Activated CD8-positive, alpha-beta T cell treated with anti-CD3 and anti-CD28 coated beads, Interleukin-2, amount 10 ng/mL, durations not matched to agents 7 days and 5 days (primary cell): ENCODE results near the gene ABO. TPM values are rescaled to one million over a fixed set of nuclear protein-coding genes. Genes with fewer than 3 reads are reported as not detected.
"Not testable (repeated sequence)": the region's sequence is repeated elsewhere in the genome, so short reads cannot be mapped to it uniquely, and the experiment has no call there.

Experiments
- ATAC-seq: fragments of 150-1000 bp; cut with Tn5 transposase; one replicate; pipeline ENCODE4 v1.10.0; 2021; ENCODE audit warnings: moderate library complexity
- CTCF ChIA-PET: fragments of 350-600 bp; sonication (Branson Sonifier 250); formaldehyde crosslinking; loops from one replicate; lab custom pipeline; 2021; ENCODE audit warnings: antibody characterized with exemption; lab: Charles Lee
- POLR2A ChIA-PET: fragments of 350-600 bp; sonication (Branson Sonifier 250); formaldehyde crosslinking; loops from one replicate; lab custom pipeline; 2021; ENCODE audit warnings: antibody characterized with exemption; lab: Charles Lee
- DNase-seq: peaks from one replicate; pipeline ENCODE4 v3.0.0-alpha.2; 2020
- H3K27ac Mint-ChIP-seq: one replicate; pipeline ENCODE4 v1.8.0; 2021; ENCODE audit warnings: mild to moderate bottlenecking, mixed read lengths
- H3K27me3 Mint-ChIP-seq: one replicate; pipeline ENCODE4 v1.8.0; 2021; ENCODE audit warnings: low read depth, mixed read lengths
- H3K36me3 Mint-ChIP-seq: one replicate; pipeline ENCODE4 v1.8.0; 2021; ENCODE audit warnings: low read depth, mixed read lengths
- H3K4me1 Mint-ChIP-seq: one replicate; pipeline ENCODE4 v1.8.0; 2021; ENCODE audit warnings: low read depth, mixed read lengths
- H3K4me3 Mint-ChIP-seq: one replicate; pipeline ENCODE4 v1.8.0; 2021; ENCODE audit warnings: mild to moderate bottlenecking, mixed read lengths
- H3K9me3 Mint-ChIP-seq: one replicate; pipeline ENCODE4 v1.8.0; 2022; ENCODE audit warnings: mixed read lengths; ENCODE audit not compliant: insufficient read depth
- total RNA-seq, 2 experiments: library from RNA; stranded (reverse); gene quantifications; one replicate each; pipeline ENCODE4 v1.2.3, GENCODE V29; 2021

Gene ABO
- total RNA-seq, 2 experiments from 2014 or later, result not detected

DNA sequence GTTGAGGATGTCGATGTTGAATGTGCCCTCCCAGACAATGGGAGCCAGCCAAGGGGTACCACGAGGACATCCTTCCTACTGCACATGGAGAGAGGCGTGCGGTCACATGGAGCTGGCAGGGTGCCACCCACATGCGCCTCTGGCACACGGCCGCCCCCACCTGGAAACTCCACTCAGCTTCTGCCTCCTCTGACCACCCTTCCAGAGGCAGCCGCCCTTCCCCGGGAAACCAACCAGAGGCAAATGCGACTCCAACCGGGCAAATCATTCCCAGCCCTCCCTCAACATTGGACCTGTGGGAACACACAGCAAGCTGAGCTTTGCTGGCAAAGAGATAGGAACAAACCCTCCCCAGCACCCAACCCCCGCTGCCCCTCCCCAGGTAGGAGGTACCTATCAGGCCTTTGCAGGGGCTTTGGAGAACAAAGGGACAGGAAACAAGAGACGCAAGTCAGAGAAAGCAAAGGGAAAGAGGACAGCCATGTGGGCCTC is 17.5 kb downstream of the ABO start:
- Mint-ChIP-seq H3K36me3 (no peaks in the 10 kb centered on the region), H3K4me3 (no peak overlapping the region), H3K27me3 (peaks cover 4% of the 10 kb centered on the region), H3K27ac (no peak overlapping the region), H3K9me3 (no peaks in the 10 kb centered on the region), H3K4me1 (no peaks in the 10 kb centered on the region)
- ChIA-PET CTCF (no interaction called here), POLR2A (no interaction called here)
- no peak for DNase-seq
- no peak for ATAC-seq

DNA sequence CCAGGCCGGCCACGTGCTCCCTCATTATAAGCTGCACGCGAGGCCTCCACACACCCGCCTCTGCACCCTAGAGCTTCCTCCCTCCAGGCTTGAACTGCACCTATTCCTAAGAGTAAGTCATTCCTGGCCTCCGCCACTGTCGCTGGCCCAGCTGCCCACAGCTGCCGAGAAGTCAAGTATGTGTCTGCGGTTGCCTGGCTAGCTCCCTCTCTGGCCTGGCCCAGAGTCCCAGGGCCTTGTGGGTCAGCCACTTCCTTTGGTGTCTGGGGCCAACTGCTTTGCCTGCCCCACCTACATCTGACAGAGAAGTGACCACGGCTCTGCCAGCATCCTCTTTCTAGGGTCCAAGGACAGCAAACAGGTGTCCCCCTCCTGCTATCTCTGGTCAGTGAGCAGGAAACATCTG is 18.3 kb downstream of the ABO start:
- no peaks in the 10 kb centered on the region for H3K9me3 Mint-ChIP-seq
- no peaks in the 10 kb centered on the region for H3K36me3 Mint-ChIP-seq
- CTCF ChIA-PET, result no interaction called here
- H3K4me3 Mint-ChIP-seq, result no peak overlapping the region
- peaks cover 4% of the 10 kb centered on the region for H3K27me3 Mint-ChIP-seq
- no peak for DNase-seq
- POLR2A ChIA-PET, result no interaction called here
- no peak overlapping the region for H3K27ac Mint-ChIP-seq
- no peak for ATAC-seq
- H3K4me1 Mint-ChIP-seq, result no peaks in the 10 kb centered on the region

DNA sequence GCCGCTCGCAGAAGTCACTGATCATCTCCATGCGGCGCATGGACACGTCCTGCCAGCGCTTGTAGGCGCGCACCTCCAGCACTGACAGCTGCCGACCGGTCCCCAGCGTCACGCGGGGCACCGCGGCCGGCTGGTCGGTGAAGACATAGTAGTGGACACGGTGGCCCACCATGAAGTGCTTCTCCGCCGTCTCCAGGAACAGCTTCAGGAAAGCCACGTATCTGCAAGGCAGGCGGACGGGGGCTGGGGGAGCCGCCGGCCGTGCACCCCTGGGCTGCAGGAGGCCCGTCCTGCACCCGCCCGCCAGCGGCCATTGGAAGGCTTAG is 18.9 kb downstream of the ABO start:
- no peak overlapping the region for H3K4me3 Mint-ChIP-seq
- no peak overlapping the region for H3K27ac Mint-ChIP-seq
- POLR2A ChIA-PET, result no interaction called here
- no peaks in the 10 kb centered on the region for H3K36me3 Mint-ChIP-seq
- DNase-seq, result no peak
- H3K4me1 Mint-ChIP-seq, result no peaks in the 10 kb centered on the region
- ATAC-seq, result no peak
- CTCF ChIA-PET, result no interaction called here
- no peaks in the 10 kb centered on the region for H3K9me3 Mint-ChIP-seq
- H3K27me3 Mint-ChIP-seq, result peaks cover 4% of the 10 kb centered on the region

DNA sequence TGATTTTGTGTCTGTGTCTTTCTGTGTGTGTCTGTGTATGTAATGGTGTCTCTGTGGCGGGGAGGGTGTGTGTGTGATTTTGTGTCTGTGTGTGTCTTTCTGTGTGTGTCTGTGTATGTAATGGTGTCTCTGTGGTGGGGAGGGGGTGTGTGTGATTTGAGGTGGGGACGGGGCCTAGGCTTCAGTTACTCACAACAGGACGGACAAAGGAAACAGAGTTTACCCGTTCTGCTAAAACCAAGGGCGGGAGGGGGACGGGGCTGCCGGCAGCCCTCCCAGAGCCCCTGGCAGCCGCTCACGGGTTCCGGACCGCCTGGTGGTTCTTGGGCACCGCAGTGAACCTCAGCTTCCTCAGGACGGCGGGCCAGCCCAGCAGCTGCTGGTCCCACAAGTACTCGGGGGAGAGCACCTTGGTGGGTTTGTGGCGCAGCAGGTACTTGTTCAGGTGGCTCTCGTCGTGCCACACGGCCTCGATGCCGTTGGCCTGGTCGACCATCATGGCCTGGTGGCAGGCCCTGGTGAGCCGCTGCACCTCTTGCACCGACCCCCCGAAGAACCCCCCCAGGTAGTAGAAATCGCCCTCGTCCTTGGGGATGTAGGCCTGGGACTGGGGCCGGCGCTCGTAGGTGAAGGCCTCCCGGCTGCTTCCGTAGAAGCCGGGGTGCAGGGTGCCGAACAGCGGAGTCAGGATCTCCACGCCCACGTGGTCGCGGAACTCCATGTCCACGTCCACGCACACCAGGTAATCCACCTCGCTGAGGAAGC is 19.4 kb downstream of the ABO start:
- Mint-ChIP-seq H3K27ac (no peak overlapping the region), H3K36me3 (no peaks in the 10 kb centered on the region), H3K4me1 (no peaks in the 10 kb centered on the region), H3K27me3 (peaks cover 5% of the 10 kb centered on the region), H3K9me3 (no peaks in the 10 kb centered on the region), H3K4me3 (no peak overlapping the region)
- ChIA-PET POLR2A (no interaction called here), CTCF (no interaction called here)
- ATAC-seq, result no peak
- DNase-seq, result no peak

DNA sequence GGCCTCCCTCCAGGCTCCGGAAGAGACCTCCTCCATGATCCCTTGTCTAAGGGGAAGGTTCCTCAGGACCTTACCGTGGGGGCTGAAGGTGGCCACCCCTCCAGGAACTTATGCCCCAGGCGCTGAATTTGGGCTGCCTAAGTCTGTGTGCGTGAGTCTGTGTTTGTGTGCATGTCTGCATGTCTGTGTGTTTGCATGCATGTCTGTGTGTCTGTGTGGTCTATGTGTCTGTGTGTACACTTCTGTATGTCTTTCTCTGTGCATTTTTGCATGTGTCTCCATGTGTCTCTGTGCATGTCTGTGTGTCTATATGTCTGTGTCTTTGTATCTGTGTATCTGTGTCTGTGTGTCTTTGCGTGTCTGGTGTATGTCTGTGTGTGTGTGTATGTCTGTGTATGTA is 20.5 kb downstream of the ABO start:
- Mint-ChIP-seq H3K9me3 (no peaks in the 10 kb centered on the region), H3K36me3 (no peaks in the 10 kb centered on the region), H3K27me3 (peaks cover 12% of the 10 kb centered on the region), H3K4me3 (no peak overlapping the region), H3K4me1 (no peaks in the 10 kb centered on the region), H3K27ac (no peak overlapping the region)
- ChIA-PET CTCF (no interaction called here), POLR2A (no interaction called here)
- DNase-seq, result no peak
- ATAC-seq, result no peak

DNA sequence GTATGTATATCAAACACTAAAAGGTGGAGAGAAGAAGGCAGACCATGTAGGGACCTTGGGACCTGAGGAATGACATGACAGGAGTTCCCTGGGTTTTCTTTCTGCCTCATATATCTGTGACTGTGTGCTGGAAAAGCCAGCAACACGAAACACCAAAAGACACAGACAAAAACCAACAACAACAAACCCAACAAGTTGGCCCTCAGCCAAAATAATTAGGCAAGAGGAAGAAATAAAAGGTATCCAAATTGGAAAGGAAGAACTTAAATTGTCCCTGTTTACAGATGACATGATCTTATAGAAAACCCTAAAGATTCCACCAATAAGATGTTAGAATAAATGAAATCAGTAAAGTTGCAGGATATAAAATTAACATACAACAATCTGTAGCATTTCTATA is 21.7 kb downstream of the ABO start:
- ATAC-seq (no peak), DNase-seq (no peak)
- Mint-ChIP-seq H3K9me3 (no peaks in the 10 kb centered on the region), H3K27me3 (peaks cover 12% of the 10 kb centered on the region), H3K4me1 (no peaks in the 10 kb centered on the region), H3K27ac (no peak overlapping the region), H3K36me3 (no peaks in the 10 kb centered on the region), H3K4me3 (no peak overlapping the region)
- CTCF ChIA-PET, result interaction anchor here (1.7 kb wide), 1 partner anchor 14 kb away, joined by 8 read pairs; no protein-coding TSS in a partner anchor
- POLR2A ChIA-PET, result no interaction called here

DNA sequence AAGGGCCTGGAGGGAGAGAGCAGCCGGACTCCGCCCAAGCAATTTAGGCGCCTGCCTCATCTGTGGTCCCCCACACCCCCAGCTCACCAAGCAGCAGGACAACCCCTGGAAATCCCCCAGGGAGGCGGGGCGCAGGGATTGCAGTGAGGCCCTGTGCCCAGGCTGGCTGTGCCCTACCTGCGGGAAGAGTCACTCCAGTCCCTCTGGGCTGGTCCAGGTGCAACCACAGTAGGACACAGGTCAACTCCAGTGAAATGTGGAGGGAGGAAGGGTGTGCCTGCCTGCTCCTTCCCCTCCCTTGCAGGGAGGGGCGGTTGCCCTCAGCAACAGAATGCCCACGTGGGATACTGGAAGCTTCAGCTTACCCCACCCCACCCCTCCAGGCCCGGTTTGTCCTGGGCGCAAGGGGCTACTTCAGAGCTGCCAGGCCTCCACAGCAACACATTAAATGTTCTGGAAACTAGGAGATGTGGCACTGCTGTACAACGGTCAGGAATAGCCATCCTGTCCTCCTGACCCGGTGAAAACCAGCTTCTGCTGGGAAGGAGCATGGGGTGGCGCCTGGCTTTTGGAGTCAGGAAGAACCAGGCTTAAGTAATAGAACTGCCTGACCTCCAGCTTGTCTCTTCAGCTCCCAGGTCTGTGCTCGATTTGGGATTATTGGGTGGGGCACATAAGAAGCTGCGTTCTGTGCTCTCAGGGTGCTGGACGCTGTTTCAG is 22.5 kb downstream of the ABO start:
- no peak for DNase-seq
- H3K4me3 Mint-ChIP-seq, result no peak overlapping the region
- no peaks in the 10 kb centered on the region for H3K36me3 Mint-ChIP-seq
- H3K4me1 Mint-ChIP-seq, result no peaks in the 10 kb centered on the region
- H3K27me3 Mint-ChIP-seq, result peaks cover 12% of the 10 kb centered on the region
- ATAC-seq, result no peak
- no peak overlapping the region for H3K27ac Mint-ChIP-seq
- POLR2A ChIA-PET, result no interaction called here
- no peaks in the 10 kb centered on the region for H3K9me3 Mint-ChIP-seq
- CTCF ChIA-PET, result interaction anchor here (1.7 kb wide), 1 partner anchor 13 kb away, joined by 8 read pairs; no protein-coding TSS in a partner anchor

DNA sequence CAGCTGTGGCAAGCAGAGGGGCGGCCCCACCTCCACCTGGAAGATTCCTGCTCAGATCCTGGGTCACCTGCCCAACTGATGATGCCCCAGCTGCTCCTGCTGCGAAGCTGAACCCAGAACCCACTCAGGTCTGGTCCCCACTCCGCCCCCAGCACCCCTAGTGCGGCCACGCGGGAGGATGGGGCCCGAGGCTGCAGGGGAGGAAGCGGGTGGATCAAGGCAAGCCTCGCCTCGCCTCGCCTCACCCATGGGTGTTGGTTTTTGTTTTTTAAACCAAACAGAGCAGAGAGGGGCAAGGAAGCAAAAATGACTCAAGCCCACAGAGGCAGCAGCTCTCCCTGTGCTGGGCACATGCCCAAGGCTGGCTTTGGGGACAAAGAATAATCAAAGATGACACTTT is 23.2 kb downstream of the ABO start:
- DNase-seq (no peak), ATAC-seq (no peak)
- Mint-ChIP-seq H3K4me3 (no peak overlapping the region), H3K27ac (no peak overlapping the region), H3K36me3 (no peaks in the 10 kb centered on the region), H3K27me3 (peaks cover 12% of the 10 kb centered on the region), H3K9me3 (no peaks in the 10 kb centered on the region), H3K4me1 (no peaks in the 10 kb centered on the region)
- ChIA-PET POLR2A (no interaction called here), CTCF (no interaction called here)

DNA sequence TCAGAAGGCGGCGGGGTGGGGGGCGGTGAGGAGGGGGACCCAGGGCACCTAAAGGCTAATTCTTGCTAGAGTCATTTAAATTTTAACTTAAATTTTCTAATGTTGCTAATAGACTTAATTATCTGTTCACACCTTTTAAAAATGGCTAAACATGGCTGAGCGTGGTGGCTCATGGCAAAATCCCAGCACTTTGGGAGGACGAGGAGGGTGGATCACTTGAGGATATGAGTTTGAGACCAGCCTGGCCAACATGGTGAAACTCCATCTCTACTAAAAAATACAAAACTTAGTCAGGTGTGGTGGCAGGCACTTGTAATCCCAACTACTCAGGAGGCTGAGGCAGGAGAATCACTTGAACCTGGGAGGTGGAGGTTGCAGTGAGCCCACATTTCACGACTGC is 23.8 kb downstream of the ABO start:
- H3K4me3 Mint-ChIP-seq, H3K9me3 Mint-ChIP-seq, H3K36me3 Mint-ChIP-seq, H3K4me1 Mint-ChIP-seq, CTCF ChIA-PET, ATAC-seq, DNase-seq, H3K27ac Mint-ChIP-seq, POLR2A ChIA-PET: not testable (repeated sequence)
- H3K27me3 Mint-ChIP-seq, result peaks cover 12% of the 10 kb centered on the region

DNA sequence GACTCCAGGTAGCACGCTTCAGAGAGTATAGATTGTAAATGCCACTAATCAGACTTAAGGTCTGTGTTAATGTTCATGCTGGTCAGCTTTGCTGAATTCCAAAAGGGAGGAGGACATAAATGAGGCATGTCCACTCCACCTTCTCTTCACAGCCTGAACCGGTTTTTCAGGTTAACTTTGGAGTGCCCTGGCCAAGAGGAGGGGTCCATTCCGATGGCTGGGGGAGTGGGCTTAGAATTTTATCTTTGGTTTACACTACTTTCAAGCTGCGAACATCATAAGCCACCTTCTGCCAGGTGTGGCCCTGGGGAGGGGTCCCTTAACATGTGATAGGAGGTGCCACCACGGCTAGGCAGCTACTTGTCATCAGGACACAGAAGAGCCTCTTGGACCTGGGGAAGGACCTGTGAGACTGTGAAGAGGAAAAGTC is 24.2 kb downstream of the ABO start:
- ChIA-PET CTCF (no interaction called here), POLR2A (no interaction called here)
- DNase-seq (no peak), ATAC-seq (no peak)
- H3K36me3 Mint-ChIP-seq, result no peaks in the 10 kb centered on the region
- no peak overlapping the region for H3K4me3 Mint-ChIP-seq
- peaks cover 12% of the 10 kb centered on the region for H3K27me3 Mint-ChIP-seq
- no peak overlapping the region for H3K27ac Mint-ChIP-seq
- no peaks in the 10 kb centered on the region for H3K4me1 Mint-ChIP-seq
- H3K9me3 Mint-ChIP-seq, result no peaks in the 10 kb centered on the region

DNA sequence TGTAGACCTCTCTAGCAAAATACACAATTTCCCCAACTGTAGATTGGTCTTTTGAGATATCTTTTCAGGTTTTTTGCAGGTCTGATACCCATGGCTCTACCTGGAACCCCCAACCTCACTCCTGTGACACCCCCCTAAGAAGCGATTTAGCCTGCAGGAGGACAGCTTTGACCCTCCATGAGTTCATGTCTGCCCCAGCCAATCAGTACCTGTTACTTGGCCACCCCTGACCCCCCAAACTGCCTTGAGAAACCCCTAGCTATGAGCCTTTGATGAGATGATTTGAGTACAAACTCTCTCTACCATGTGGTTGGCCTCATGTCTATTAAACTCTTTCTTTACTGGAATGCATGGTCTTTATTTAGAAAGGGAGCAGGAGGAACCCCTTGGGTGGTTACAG is 25.7 kb downstream of the ABO start:
- H3K27ac Mint-ChIP-seq, result no peak overlapping the region

DNA sequence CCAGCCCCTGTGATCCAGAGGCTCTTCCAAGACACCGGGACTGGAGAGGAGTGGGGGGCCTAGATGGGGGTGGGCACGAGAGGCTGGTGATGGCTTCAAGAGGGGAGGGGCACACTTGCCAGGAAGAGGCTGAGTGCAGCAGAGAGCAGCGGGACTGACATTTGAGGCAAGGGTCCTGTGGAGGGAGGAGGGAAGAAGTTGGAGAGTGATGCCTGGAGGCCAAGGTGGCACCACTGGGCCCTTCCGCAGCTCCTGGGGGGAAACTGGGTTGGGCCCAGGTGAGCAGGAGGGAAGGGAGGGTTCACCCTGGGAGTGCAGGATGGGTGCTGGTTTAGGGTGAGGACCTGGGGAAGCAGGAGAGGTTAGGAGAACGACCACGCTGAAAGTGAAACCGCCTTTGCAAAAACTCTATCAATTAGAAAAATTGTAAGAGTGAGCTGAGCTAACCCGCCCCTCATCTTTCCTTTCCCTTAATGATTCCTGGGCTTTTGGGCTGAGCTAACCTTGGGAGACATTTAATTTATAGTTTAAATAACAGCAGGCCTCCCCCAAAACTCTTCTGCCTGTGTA is 26.2 kb downstream of the ABO start:
- DNase-seq (no peak), ATAC-seq (no peak)
- Mint-ChIP-seq H3K27me3 (peaks cover 14% of the 10 kb centered on the region), H3K27ac (no peak overlapping the region), H3K36me3 (no peaks in the 10 kb centered on the region), H3K9me3 (no peaks in the 10 kb centered on the region), H3K4me3 (no peak overlapping the region), H3K4me1 (no peaks in the 10 kb centered on the region)
- ChIA-PET CTCF (interaction anchor here (0.7 to 1.1 kb wide), 2 partner anchors 63 to 232 kb away, joined by 3 read pairs; no protein-coding TSS in a partner anchor), POLR2A (no interaction called here)

More for the DNA sequence above, 25.7 kb downstream of the ABO start:
- Mint-ChIP-seq H3K27me3 (peaks cover 12% of the 10 kb centered on the region), H3K4me1 (no peaks in the 10 kb centered on the region), H3K9me3 (no peaks in the 10 kb centered on the region), H3K36me3 (no peaks in the 10 kb centered on the region), H3K4me3 (no peak overlapping the region)
- no peak for ATAC-seq
- ChIA-PET CTCF (interaction anchor here (0.7 to 1.1 kb wide), 2 partner anchors 63 to 232 kb away, joined by 3 read pairs; no protein-coding TSS in a partner anchor), POLR2A (no interaction called here)
- DNase-seq, result no peak
